ENCODE data around the gene GPR27.

Gene GPR27

GRCh38 chr3:71751602-71752001 lies 2.1 kb upstream of the GPR27 start:
- no peak for DNase-seq (ENCODE audit: extremely low spot score)
- TF ChIP-seq PKNOX1 (IDR thresholded peaks at IDR 0.05) = peak; percentile 71
- TF ChIP-seq NFRKB (IDR thresholded peaks at IDR 0.05) = no peak
- ChIA-PET CTCF (no interaction called here), POLR2A (no interaction called here)

GRCh38 chr3:71752831-71753700 lies 589 bp upstream of the GPR27 start:
- TF ChIP-seq LEF1 (IDR thresholded peaks at IDR 0.05; ENCODE audit: borderline replicate concordance) = 0 out of 2 replicates have a peak, but pooled peaks have one; percentile 23
- TF ChIP-seq TARDBP (IDR thresholded peaks at IDR 0.05) = no peak
- TF ChIP-seq NFRKB (IDR thresholded peaks at IDR 0.05) = no peak
- peak; percentile 45 for DNase-seq (ENCODE audit: extremely low spot score)
- CTCF ChIA-PET = interaction anchor here (0.7 kb wide), 1 partner anchor 1126 kb away, joined by 6 read pairs; no protein-coding TSS in a partner anchor
- POLR2A ChIA-PET = interaction anchor here (0.6 kb wide), 1 partner anchor 29 kb away, joined by 3 read pairs; no protein-coding TSS in a partner anchor

- DNase-seq (ENCODE audit: extremely low spot score) = no peak
- TF ChIP-seq FOXK2 (IDR thresholded peaks at IDR 0.05) = no peak
- TF ChIP-seq L3MBTL2 (conservative IDR thresholded peaks at IDR 0.05) = no peak
- TF ChIP-seq BHLHE40 (IDR thresholded peaks at IDR 0.05; ENCODE audit: borderline replicate concordance) = no peak
- TF ChIP-seq FOXM1 (IDR thresholded peaks at IDR 0.05; ENCODE audit: borderline replicate concordance) = no peak
- TF ChIP-seq LEF1 (IDR thresholded peaks at IDR 0.05; ENCODE audit: borderline replicate concordance) = no peak
- TF ChIP-seq TARDBP (IDR thresholded peaks at IDR 0.05) = no peak
- TF ChIP-seq ELF4 (IDR thresholded peaks at IDR 0.05) = no peak
- TF ChIP-seq PKNOX1 (IDR thresholded peaks at IDR 0.05) = no peak
- no peak for TF ChIP-seq NFRKB (IDR thresholded peaks at IDR 0.05)
- TF ChIP-seq CTBP1 (IDR thresholded peaks at IDR 0.05; ENCODE audit: borderline replicate concordance) = no peak
- no peak for TF ChIP-seq SUZ12 (IDR thresholded peaks at IDR 0.05)
- TF ChIP-seq FOXA1 (IDR thresholded peaks at IDR 0.05) = no peak
- TF ChIP-seq HDGF (IDR thresholded peaks at IDR 0.05; ENCODE audit: borderline replicate concordance) = no peak
- no peak for TF ChIP-seq ZNF384 (IDR thresholded peaks at IDR 0.05)
- no peak for TF ChIP-seq SP1 (IDR thresholded peaks at IDR 0.05)
- TF ChIP-seq ARNT (IDR thresholded peaks at IDR 0.05) = no peak
- ChIA-PET POLR2A (interaction anchor here (1.1 kb wide), 1 partner anchor 10 kb away, joined by 3 read pairs; no protein-coding TSS in a partner anchor), CTCF (no interaction called here)
Measured at GRCh38 chr3:71754610-71755253, 1.1 kb downstream of the GPR27 start.

- ChIA-PET POLR2A (no interaction called here), CTCF (interaction anchor here (0.7 kb wide), 1 partner anchor 27 kb away, joined by 4 read pairs; no protein-coding TSS in a partner anchor)
Measured at GRCh38 chr3:71758091-71758490, 4.4 kb downstream of the GPR27 start.

GRCh38 chr3:71759401-71759800 lies 5.7 kb downstream of the GPR27 start:
- ChIA-PET POLR2A (no interaction called here), CTCF (no interaction called here)
- no peak for TF ChIP-seq LEF1 (IDR thresholded peaks at IDR 0.05; ENCODE audit: borderline replicate concordance)
- TF ChIP-seq ARNT (IDR thresholded peaks at IDR 0.05) = no peak
- TF ChIP-seq BHLHE40 (IDR thresholded peaks at IDR 0.05; ENCODE audit: borderline replicate concordance) = no peak
- TF ChIP-seq TARDBP (IDR thresholded peaks at IDR 0.05) = no peak
- TF ChIP-seq L3MBTL2 (conservative IDR thresholded peaks at IDR 0.05) = no peak
- TF ChIP-seq SUZ12 (IDR thresholded peaks at IDR 0.05) = no peak
- TF ChIP-seq ELF4 (IDR thresholded peaks at IDR 0.05) = no peak
- no peak for TF ChIP-seq CTBP1 (IDR thresholded peaks at IDR 0.05; ENCODE audit: borderline replicate concordance)
- no peak for TF ChIP-seq HDGF (IDR thresholded peaks at IDR 0.05; ENCODE audit: borderline replicate concordance)
- TF ChIP-seq SP1 (IDR thresholded peaks at IDR 0.05) = no peak
- no peak for TF ChIP-seq FOXK2 (IDR thresholded peaks at IDR 0.05)
- no peak for TF ChIP-seq ZNF384 (IDR thresholded peaks at IDR 0.05)
- TF ChIP-seq PKNOX1 (IDR thresholded peaks at IDR 0.05) = no peak
- TF ChIP-seq NFRKB (IDR thresholded peaks at IDR 0.05) = no peak
- no peak for TF ChIP-seq FOXA1 (IDR thresholded peaks at IDR 0.05)
- no peak for DNase-seq (ENCODE audit: extremely low spot score)

More at GRCh38 chr3:71758091-71758490, 4.4 kb downstream of the GPR27 start:
- DNase-seq (ENCODE audit: extremely low spot score) = no peak
- no peak for TF ChIP-seq SUZ12 (IDR thresholded peaks at IDR 0.05)
- no peak for TF ChIP-seq FOXA1 (IDR thresholded peaks at IDR 0.05)
- TF ChIP-seq HDGF (IDR thresholded peaks at IDR 0.05; ENCODE audit: borderline replicate concordance) = no peak
- TF ChIP-seq ZNF384 (IDR thresholded peaks at IDR 0.05) = no peak
- no peak for TF ChIP-seq FOXK2 (IDR thresholded peaks at IDR 0.05)
- no peak for TF ChIP-seq CTBP1 (IDR thresholded peaks at IDR 0.05; ENCODE audit: borderline replicate concordance)
- no peak for TF ChIP-seq ELF4 (IDR thresholded peaks at IDR 0.05)
- no peak for TF ChIP-seq L3MBTL2 (conservative IDR thresholded peaks at IDR 0.05)

GRCh38 chr3:71760140-71760539 lies 6.5 kb downstream of the GPR27 start:
- ChIA-PET POLR2A (no interaction called here), CTCF (no interaction called here)
- TF ChIP-seq ZNF384 (IDR thresholded peaks at IDR 0.05) (no peak), ARNT (IDR thresholded peaks at IDR 0.05) (no peak), TARDBP (IDR thresholded peaks at IDR 0.05) (no peak), LEF1 (IDR thresholded peaks at IDR 0.05; ENCODE audit: borderline replicate concordance) (no peak), BHLHE40 (IDR thresholded peaks at IDR 0.05; ENCODE audit: borderline replicate concordance) (no peak), PKNOX1 (IDR thresholded peaks at IDR 0.05) (no peak), SP1 (IDR thresholded peaks at IDR 0.05) (no peak), SUZ12 (IDR thresholded peaks at IDR 0.05) (no peak), L3MBTL2 (conservative IDR thresholded peaks at IDR 0.05) (no peak), FOXM1 (IDR thresholded peaks at IDR 0.05; ENCODE audit: borderline replicate concordance) (no peak)
- no peak for DNase-seq (ENCODE audit: extremely low spot score)

Measured in HEK293T (cell line).